Ovary (tissue), 9 donors: ENCODE data around the gene SAMM50. TPM values are rescaled to one million over a fixed set of nuclear protein-coding genes. Genes with fewer than 3 reads are reported as not detected.

ENCODE experiments used
- DNase-seq, 5 donors: peaks; one replicate each; pipeline ENCODE4 v3.0.0-alpha.2; 2019 to 2020
- H3K27ac ChIP-seq, 2 donors: fragments of 200-600 bp; one replicate each; pipeline versions ENCODE4 v1.5.1 to v1.8.0; 2019 to 2022
- H3K27me3 ChIP-seq: fragments of 200-600 bp; one replicate; pipeline ENCODE4 v1.8.0; 2022
- H3K36me3 ChIP-seq: fragments of 200-600 bp; sonication (generic); one replicate; pipeline ENCODE4 v1.5.1; 2019
- H3K4me1 ChIP-seq: one replicate; pipeline ENCODE4 v1.8.1; 2013; ENCODE audit warnings: mild to moderate bottlenecking, moderate library complexity; ENCODE audit not compliant: insufficient read depth
- H3K4me3 ChIP-seq: fragments of 200-600 bp; sonication (generic); one replicate; pipeline ENCODE4 v1.5.1; 2017
- H3K9me3 ChIP-seq, 2 donors: fragments of 200-600 bp in 1 of 2; sonication (generic) in 1 of 2; one replicate each; pipeline versions ENCODE4 v1.5.1 to v1.8.1; 2013 to 2019; ENCODE audit warnings: mild to moderate bottlenecking in 1 of 2, moderate library complexity in 1 of 2
- EP300 ChIP-seq: sonication (generic); formaldehyde crosslinking; IDR thresholded peaks from one replicate; pipeline ENCODE4 v1.6.1; 2017; ENCODE audit warnings: antibody characterized with exemption
- POLR2A ChIP-seq: fragments of 450-650 bp; IDR thresholded peaks from one replicate; pipeline ENCODE4 v1.6.1; 2017; ENCODE audit warnings: antibody characterized with exemption, mild to moderate bottlenecking, moderate library complexity
- WGBS, 3 donors: extraction: QIAGEN DNeasy Blood & Tissue Kit in 1 of 3; methylation state at CpG; one replicate each; pipeline versions ENCODE4 v1.1.5 to v1.1.7; 2013 to 2017; 5-methylcytosine and 5-hydroxymethylcytosine counted together
- intact Hi-C, 4 donors: fragments of 100-400 bp; cut with DNase I; formaldehyde crosslinking; loops; one replicate each; pipeline versions ENCODE4 v1.11.0 to v1.15.1; 2022 to 2023
- polyA plus RNA-seq, 2 donors: library from polyadenylated mRNA; stranded (reverse); fragments of 200-250 nt in 1 of 2; fragments of 350-450 nt in 1 of 2; fragmentation: Illumina TruSeq in 1 of 2; extraction: RNeasy Lipid Tissue Mini Kit (QIAGEN cat#74804) in 1 of 2; gene quantifications; one replicate each; pipeline ENCODE4 v1.2.3, GENCODE V29; 2013 to 2014
- total RNA-seq, 7 donors: library from RNA; depleted of rRNA in 2 of 7; stranded (reverse); fragments of >200 nt in 2 of 7; fragmentation: NEBNext Ultra II Directional in 3 of 7; extraction: Animal tissue kit (Norgen Biotek cat#: 25700) in 3 of 7; gene quantifications; one replicate each; pipeline versions ENCODE4 v1.1.0 to v1.2.4, GENCODE V29; 2016 to 2023
- TF ChIP-seq, protein P1 (sequence below), 3 donors: fragments of 450-650 bp in 2 of 3; fragments of 200-600 bp in 1 of 3; IDR thresholded peaks; one replicate each; pipeline versions ENCODE4 v1.5.1 to v1.8.0; 2016 to 2022; ENCODE audit warnings: antibody characterized with exemption in 3 of 3, mild to moderate bottlenecking in 1 of 3
- donor health status: DM: no; HTN: no; CAD: no; lungs with moderate emphysema.
- donor health status: DM: no; HTN: no; CAD: no.
- donor health status: Bipolar disorder and iron deficiency.
- donor health status: DM: yes; HTN: yes; CAD: no.
- donor health status: DM: no; HTN: no; CAD: no.
- donor health status: DM: yes; HTN: yes; CAD: no.

Gene SAMM50
- total and polyA plus RNA-seq, 9 donors, result 18.0 to 60.2 (median 42.4) TPM

DNA sequence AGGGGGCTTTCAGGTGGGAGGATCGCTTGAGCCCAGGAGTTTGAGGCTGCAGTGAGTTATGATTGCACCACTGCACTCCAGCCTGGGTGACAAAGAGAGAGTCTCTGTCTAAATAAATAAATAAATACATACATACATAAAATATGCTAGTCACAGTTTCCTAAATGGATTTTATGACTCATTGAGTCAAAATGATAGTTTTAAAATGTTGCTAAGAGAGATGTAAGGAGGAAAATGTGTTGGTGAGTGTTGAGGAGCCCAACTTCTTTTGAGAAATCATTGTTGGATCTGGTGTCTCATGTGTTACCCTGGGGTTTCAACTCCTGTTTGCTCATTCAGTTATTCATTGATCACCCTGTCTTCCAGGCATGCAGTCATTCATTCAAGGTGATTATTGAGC lies 89.9 kb downstream of the SAMM50 start:
- H3K27ac ChIP-seq, result no peak overlapping the region
- TF ChIP-seq EP300, result no peak
- TF ChIP-seq POLR2A, result no peak
- TF ChIP-seq, protein P1, sequence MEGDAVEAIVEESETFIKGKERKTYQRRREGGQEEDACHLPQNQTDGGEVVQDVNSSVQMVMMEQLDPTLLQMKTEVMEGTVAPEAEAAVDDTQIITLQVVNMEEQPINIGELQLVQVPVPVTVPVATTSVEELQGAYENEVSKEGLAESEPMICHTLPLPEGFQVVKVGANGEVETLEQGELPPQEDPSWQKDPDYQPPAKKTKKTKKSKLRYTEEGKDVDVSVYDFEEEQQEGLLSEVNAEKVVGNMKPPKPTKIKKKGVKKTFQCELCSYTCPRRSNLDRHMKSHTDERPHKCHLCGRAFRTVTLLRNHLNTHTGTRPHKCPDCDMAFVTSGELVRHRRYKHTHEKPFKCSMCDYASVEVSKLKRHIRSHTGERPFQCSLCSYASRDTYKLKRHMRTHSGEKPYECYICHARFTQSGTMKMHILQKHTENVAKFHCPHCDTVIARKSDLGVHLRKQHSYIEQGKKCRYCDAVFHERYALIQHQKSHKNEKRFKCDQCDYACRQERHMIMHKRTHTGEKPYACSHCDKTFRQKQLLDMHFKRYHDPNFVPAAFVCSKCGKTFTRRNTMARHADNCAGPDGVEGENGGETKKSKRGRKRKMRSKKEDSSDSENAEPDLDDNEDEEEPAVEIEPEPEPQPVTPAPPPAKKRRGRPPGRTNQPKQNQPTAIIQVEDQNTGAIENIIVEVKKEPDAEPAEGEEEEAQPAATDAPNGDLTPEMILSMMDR (IDR thresholded peaks at IDR 0.05), result no peak
- 97 to 100% (median 100%) methylated on average over 1 of the region's 1 CpG for WGBS, 3 donors
- H3K4me3 ChIP-seq, result no peak overlapping the region
- H3K4me1 ChIP-seq, result peaks cover 12% of the 10 kb centered on the region
- H3K36me3 ChIP-seq, result no peaks in the 10 kb centered on the region
- H3K27me3 ChIP-seq, result no peaks in the 10 kb centered on the region
- DNase-seq, result no peak
- intact Hi-C loops, result no loop called here
- H3K9me3 ChIP-seq, result no peaks in the 10 kb centered on the region

Other genes starting within 250 kb of the SAMM50 start
- 10 to 100 TPM in 1 of 7 donors, 1 to 10 TPM in 6; 4.7 to 17.5 (median 7.2) TPM for gene EFCAB6, start 143.1 kb upstream of the SAMM50 start, total RNA-seq
- 1 to 10 TPM in 1 of 2 donors, under 1 TPM in 1; 1.00 to 2.5 TPM for gene EFCAB6, start 143.1 kb upstream of the SAMM50 start, polyA plus RNA-seq
- 1 to 10 TPM in 6 of 7 donors, under 1 TPM in 1; 0.36 to 3.5 (median 1.8) TPM for gene SULT4A1, start 92.9 kb upstream of the SAMM50 start, total RNA-seq
- gene SULT4A1, start 92.9 kb upstream of the SAMM50 start, polyA plus RNA-seq, result 1 to 10 TPM; 1.5 to 1.9 TPM
- gene PNPLA5, start 63.4 kb upstream of the SAMM50 start, total RNA-seq, result under 1 TPM in 1 of 7 donors, not detected in 6; 0.10 TPM
- not detected for gene PNPLA5, start 63.4 kb upstream of the SAMM50 start, polyA plus RNA-seq
- 1 to 10 TPM in 4 of 7 donors, under 1 TPM in 3; 0.45 to 4.1 (median 1.3) TPM for gene PNPLA3, start 31.6 kb upstream of the SAMM50 start, total RNA-seq
- 1 to 10 TPM in 1 of 2 donors, under 1 TPM in 1; 0.31 to 8.0 TPM for gene PNPLA3, start 31.6 kb upstream of the SAMM50 start, polyA plus RNA-seq
- gene PARVB, start 68.9 kb downstream of the SAMM50 start, total RNA-seq, result 10 to 100 TPM; 12.3 to 62.9 (median 40.0) TPM
- 10 to 100 TPM; 23.0 to 29.6 TPM for gene PARVB, start 68.9 kb downstream of the SAMM50 start, polyA plus RNA-seq
- gene PARVG, start 225.5 kb downstream of the SAMM50 start, total RNA-seq, result 10 to 100 TPM in 1 of 7 donors, 1 to 10 TPM in 6; 3.1 to 14.1 (median 6.6) TPM
- 1 to 10 TPM; 2.9 to 4.1 TPM for gene PARVG, start 225.5 kb downstream of the SAMM50 start, polyA plus RNA-seq